NCI-H1105 treated with DMSO at 0.1 percent for 48 hours (cell line): ENCODE measurements around the gene XIST.
"Not testable (repeated sequence)": the region's sequence is repeated elsewhere in the genome, so short reads cannot be mapped to it uniquely, and the experiment has no call there.

ENCODE experiments used
- DNase-seq: peaks from one replicate; lab custom pipeline; 2025; lab: John Stamatoyannopoulos, UW

Gene XIST

GRCh38 chrX:73839152-73839551, 13.4 kb downstream of the XIST start:
- DNase-seq, result no peak

DNA sequence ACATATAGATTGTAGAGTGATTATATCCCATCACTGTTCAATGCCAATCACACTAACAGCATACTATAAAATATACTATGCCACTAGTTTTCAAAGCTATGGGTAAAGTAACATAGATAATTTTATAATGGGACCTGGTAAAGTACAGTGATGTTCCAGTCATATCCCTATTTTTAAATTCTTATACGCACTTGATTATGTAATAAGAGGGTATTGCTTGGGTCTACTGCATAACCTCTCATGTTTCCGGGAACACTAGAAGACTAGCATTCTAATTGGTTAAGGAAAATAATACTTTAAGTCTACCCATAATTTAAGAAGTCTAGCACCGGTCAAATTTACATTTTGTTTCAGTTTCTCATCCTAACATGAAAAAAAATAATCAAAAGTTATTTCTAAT, 14.4 kb downstream of the XIST start:
- DNase-seq, result no peak

- DNase-seq, result no peak
These were observed 15.5 kb downstream of the XIST start for GRCh38 chrX:73836956-73837477.

GRCh38 chrX:73834219-73834618, 18.3 kb downstream of the XIST start:
- no peak for DNase-seq

DNA sequence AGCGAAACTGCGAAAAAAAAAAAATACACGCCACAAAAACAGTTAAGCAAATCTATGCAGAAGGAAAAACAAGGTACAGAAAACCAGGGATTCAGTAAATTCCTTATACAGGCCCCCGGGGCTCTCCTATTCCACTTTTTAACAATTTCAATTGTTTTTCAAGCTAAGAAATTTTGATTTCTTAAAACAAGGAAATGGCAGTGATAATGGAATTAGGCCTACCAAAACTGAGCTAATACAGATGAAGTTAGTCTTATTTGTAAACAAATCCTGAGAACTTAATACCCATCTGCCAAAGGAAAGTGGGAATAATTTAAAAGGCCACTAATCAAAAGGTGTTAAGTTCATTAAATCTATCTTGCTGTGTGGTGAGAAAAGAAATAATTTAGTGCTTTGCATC, 20.2 kb downstream of the XIST start:
- no peak for DNase-seq

DNA sequence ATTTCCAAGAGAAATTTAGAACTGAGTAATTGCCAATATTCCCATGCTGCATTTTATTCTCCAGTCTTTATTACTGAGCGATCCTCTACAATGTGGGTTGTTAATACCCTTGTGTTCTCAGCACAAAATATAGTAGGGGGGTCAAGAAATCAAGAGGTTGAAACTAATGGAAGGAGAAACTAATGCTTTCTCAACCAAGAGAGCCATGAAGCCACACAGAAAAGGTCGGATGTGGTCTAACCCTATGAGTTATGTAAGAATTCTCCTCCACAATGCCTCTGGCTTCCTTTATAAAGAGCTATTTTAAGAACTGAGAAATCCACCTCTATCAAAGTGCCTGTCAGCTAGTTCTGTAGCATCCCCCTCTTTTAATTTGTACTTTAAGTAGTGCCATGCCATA, 21.0 kb downstream of the XIST start:
- DNase-seq, result no peak

GRCh38 chrX:73830489-73831414, 21.8 kb downstream of the XIST start:
- DNase-seq, result no peak

- no peak for DNase-seq
These were observed 22.5 kb downstream of the XIST start for GRCh38 chrX:73829890-73830466.

DNA sequence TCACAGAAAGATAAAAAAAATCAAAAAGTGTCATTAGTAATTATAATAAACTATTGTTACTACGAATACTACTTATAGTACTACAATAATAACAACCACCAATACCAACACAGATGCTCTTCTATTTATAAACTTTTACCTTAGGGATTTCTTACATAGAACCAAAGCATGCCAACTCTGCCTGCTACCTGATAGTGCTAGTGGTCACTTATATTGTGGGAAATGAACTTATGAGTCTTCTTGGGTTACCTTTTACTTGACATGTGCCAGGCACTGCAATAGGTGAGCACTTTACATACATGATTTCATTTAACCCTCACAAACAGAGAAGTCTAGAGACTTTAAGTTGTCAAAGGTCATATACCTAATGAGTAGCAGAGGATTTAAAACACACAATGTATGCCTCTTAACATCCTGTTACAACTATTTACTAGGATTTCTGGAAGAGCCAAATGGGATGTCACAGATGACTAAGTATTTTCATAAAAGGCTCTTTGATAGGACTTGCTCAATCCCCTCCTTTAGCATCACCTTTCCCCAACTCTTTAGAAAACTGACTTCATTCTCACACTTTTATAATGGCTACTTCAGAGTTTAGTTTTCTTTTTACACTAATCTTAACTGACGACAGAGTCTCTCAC, 24.3 kb downstream of the XIST start:
- no peak for DNase-seq

DNA sequence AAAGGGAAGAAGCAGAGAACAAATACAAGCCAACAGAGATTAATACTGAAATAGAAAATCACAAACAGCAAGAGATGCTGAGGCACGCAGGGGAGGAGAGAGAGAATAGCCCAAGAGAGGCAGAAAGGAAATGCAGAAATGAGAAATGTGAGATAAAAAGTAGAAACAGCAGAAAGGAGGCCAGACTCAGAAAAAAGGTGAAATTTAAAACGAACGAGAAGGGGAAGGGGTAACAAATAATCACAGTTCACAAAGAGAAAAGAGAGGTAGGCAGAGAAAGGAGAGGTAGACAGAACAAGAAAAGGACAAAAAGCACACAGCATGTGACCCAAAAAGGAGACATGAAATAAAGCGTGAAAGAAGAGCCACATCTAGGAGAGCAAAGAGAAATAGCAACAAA, 25.1 kb downstream of the XIST start:
- DNase-seq, result no peak

- no peak for DNase-seq
These were observed 25.5 kb downstream of the XIST start for GRCh38 chrX:73826996-73827395.

GRCh38 chrX:73825569-73825968, 26.9 kb downstream of the XIST start:
- no peak for DNase-seq

DNA sequence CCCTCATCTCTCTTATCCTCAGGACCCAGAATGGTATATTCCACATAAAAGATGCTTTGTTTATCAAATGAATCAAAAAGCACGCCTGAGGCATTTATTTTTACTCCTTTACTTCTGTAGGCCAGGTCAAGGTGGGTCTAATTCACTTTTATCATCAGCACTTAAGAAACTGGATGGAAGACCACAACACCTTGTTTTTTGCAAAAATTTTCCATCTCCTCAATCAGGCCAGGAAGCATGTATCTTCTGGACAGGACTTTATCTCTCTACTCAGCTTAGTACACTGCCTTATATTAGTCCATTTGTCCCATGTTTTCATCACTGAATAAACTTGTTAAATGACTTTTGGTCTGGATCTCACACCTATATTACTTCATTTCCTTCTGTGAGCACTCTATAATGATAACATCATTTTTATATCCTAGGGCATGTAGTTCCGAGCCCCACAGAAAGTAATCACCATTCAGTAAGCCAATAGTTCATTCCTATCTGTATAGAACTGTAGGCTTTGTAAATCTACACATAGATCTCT, 29.0 kb downstream of the XIST start:
- no peak for DNase-seq

- no peak for DNase-seq
These were observed 29.7 kb downstream of the XIST start for GRCh38 chrX:73822775-73823174.

- DNase-seq, result no peak
These were observed 30.5 kb downstream of the XIST start for GRCh38 chrX:73821921-73822559.

DNA sequence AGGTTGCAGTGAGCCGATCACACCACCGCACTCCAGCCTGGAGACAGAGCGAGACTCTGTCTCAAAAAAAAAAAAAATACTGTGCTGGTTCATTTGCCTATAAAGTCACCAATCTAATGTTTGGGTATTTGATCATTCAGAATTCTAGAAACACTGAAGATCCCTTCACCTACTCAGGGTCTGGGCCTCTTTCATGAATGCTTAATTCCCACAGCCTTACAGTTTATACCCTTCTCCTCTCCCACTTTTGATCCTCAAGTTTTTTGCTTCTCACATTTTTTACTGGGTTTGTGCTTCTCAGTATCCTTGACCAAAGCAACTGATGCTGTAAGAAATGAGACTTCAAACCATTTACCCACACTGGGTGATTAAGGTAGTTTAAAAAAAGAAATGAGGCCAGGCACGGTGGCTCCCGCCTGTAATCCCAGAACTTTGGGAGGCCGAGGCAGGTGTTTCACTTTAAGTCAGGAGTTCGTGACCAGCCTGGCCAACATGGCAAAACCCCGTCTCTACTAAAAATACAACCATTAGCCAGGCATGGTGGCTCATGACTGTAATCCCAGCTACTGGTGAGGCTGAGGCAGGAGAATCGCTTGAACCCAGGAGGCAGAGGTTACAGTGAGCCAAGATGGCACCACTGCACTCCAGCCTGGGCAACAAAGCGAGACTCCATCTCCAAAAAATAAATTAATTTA, 32.5 kb downstream of the XIST start:
- not testable (repeated sequence) for DNase-seq

- DNase-seq, result no peak
These were observed 34.1 kb downstream of the XIST start for GRCh38 chrX:73818200-73819116.

DNA sequence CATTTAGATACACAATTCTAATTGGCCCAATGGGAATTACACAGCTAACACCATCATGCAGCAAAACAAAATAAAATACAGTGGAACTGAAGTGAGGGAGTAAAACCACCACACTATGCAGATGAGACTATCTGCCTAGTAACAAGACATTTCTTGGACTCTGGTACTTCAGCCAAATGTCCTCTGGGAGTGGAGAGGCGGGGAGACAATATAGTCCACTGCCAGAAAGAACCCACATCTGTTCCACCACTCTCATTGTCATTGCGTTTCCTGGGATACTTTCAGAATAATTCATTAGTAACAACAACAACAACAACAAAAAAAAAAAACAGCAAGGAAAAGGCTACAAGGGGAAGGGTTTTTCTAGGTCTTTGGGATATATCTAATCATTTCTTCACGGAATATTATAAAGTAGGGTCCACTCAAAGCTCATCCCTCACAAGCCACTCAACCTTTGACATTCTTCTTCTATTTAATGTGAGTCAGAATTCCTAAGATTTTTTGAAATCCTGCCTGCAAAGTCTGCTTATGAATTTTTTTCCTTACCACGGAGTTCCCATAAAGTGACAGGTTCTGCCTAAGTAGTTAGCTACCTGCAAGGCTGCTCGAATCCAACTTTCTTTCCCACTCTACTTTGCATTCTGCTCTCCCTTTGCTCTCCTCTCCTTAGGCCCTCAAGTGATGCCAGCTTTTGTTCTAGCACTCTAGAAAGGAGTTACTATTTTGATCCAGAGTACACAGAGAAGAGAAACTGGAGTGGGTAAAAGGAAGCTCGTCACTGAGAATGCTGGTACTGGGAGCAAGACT, 34.9 kb downstream of the XIST start:
- DNase-seq, result no peak

- DNase-seq, result no peak
These were observed 40.3 kb downstream of the XIST start for GRCh38 chrX:73812256-73812655.

- DNase-seq, result not testable (repeated sequence)
These were observed 48.4 kb downstream of the XIST start for GRCh38 chrX:73804109-73804508.
